A673 (cell line): ENCODE measurements around the gene PIK3R1.

ENCODE experiments used
- CTCF ChIP-seq: fragments of 300-800, 200-600 bp; sonication (generic); conservative IDR thresholded peaks from 2 replicates; pipeline ENCODE4 v1.5.1; 2017; ENCODE audit warnings: low read depth, mild to moderate bottlenecking, antibody characterized with exemption, low read length, moderate library complexity, mixed read lengths
- EZH2 ChIP-seq: fragments of 200-600 bp; sonication (generic); IDR thresholded peaks from 2 replicates; pipeline ENCODE4 v1.6.1; 2017; ENCODE audit warnings: borderline replicate concordance, low read depth, mild to moderate bottlenecking, mixed read lengths, antibody characterized with exemption, low read length; ENCODE audit not compliant: poor library complexity, severe bottlenecking

GRCh38 chr5:68187268-68188055, 28.1 kb upstream of the PIK3R1 start:
- TF ChIP-seq CTCF (no peak), EZH2 (no peak)
